Kidney (tissue), 14 donors: ENCODE results near the gene WDR26. TPM values are rescaled to one million over a fixed set of nuclear protein-coding genes. Genes with fewer than 3 reads are reported as not detected.
A peak's percentile ranks its signal among the peaks of the same experiment; 100 is the strongest.

Source experiments
- DNase-seq, 5 donors: peaks; one replicate each; pipeline ENCODE4 v3.0.0-alpha.2; 2013 to 2020
- FAIRE-seq: peaks from 2 replicates; lab custom pipeline; 2012; peaks lifted over from hg19 to GRCh38; lab: Jason Lieb, UNC
- H3K27ac ChIP-seq, 2 donors: one replicate each; pipeline ENCODE4 v1.7.0; 2013; ENCODE audit warnings: low read depth in 2 of 2, low read length in 2 of 2, inconsistent platforms in 1 of 2
- H3K27me3 ChIP-seq: one replicate; pipeline ENCODE4 v1.7.1; 2013; ENCODE audit warnings: low read length, inconsistent platforms; ENCODE audit not compliant: control insufficient read depth, insufficient read depth
- H3K36me3 ChIP-seq, 3 donors: one replicate each; pipeline versions ENCODE4 v1.7.0 to v1.7.1; 2013; ENCODE audit warnings: low read length in 3 of 3, control low read depth in 1 of 3, inconsistent platforms in 1 of 3; ENCODE audit not compliant: insufficient read depth in 3 of 3, control insufficient read depth in 2 of 3
- H3K4me1 ChIP-seq, 3 donors: one replicate each; pipeline versions ENCODE4 v1.7.0 to v1.7.1; 2013; ENCODE audit warnings: low read length in 3 of 3, inconsistent platforms in 1 of 3, low read depth in 1 of 3; ENCODE audit not compliant: control insufficient read depth in 2 of 3, insufficient read depth in 2 of 3
- H3K4me3 ChIP-seq, 3 donors: one replicate each; pipeline versions ENCODE4 v1.7.0 to v1.8.1; 2013; ENCODE audit warnings: low read length in 3 of 3, control low read depth in 1 of 3, inconsistent platforms in 1 of 3
- H3K9ac ChIP-seq, 3 donors: one replicate each; pipeline versions ENCODE4 v1.7.0 to v1.7.1; 2013; ENCODE audit warnings: low read length in 3 of 3, control low read depth in 1 of 3, inconsistent platforms in 1 of 3
- H3K9me3 ChIP-seq, 3 donors: one replicate each; pipeline versions ENCODE4 v1.7.0 to v1.7.1; 2013; ENCODE audit warnings: low read length in 3 of 3, control low read depth in 1 of 3, inconsistent platforms in 1 of 3; ENCODE audit not compliant: control insufficient read depth in 2 of 3, insufficient read depth in 1 of 3
- intact Hi-C: fragments of 100-400 bp; cut with DNase I; formaldehyde crosslinking; loops from one replicate; pipeline ENCODE4 v1.11.1; 2022
- polyA plus RNA-seq: library from polyadenylated mRNA; stranded (reverse); fragments of 350-450 nt; fragmentation: Illumina TruSeq; extraction: RNeasy Lipid Tissue Mini Kit (QIAGEN cat#74804); gene quantifications from one replicate; pipeline ENCODE4 v1.2.3, GENCODE V29; 2014; ENCODE audit warnings: low read depth, low replicate concordance; ENCODE audit not compliant: insufficient read depth
- total RNA-seq: library from RNA; stranded (reverse); fragmentation: NEBNext Ultra II Directional; extraction: Animal tissue kit (Norgen Biotek cat#: 25700); gene quantifications from one replicate; pipeline ENCODE4 v1.2.1, GENCODE V29; 2021
- TF ChIP-seq, protein P1 (sequence below): IDR thresholded peaks from 3 replicates; pipeline ENCODE4 v1.5.1; 2012; ENCODE audit warnings: mild to moderate bottlenecking, moderate library complexity, borderline replicate concordance; ENCODE audit not compliant: insufficient read depth; ENCODE audit errors: extremely low read depth
- donor health status: control.
- donor health status: control.
- donor health status: control.
- donor health status: control.
- donor health status: control.
- donor health status: DM: yes; HTN: yes; CAD: no.
- donor health status: Normal renal cell carcinoma (clear cell type).

Gene WDR26
- total and polyA plus RNA-seq, 2 donors from 2014 or later, result 23.9 to 77.5 TPM

DNA sequence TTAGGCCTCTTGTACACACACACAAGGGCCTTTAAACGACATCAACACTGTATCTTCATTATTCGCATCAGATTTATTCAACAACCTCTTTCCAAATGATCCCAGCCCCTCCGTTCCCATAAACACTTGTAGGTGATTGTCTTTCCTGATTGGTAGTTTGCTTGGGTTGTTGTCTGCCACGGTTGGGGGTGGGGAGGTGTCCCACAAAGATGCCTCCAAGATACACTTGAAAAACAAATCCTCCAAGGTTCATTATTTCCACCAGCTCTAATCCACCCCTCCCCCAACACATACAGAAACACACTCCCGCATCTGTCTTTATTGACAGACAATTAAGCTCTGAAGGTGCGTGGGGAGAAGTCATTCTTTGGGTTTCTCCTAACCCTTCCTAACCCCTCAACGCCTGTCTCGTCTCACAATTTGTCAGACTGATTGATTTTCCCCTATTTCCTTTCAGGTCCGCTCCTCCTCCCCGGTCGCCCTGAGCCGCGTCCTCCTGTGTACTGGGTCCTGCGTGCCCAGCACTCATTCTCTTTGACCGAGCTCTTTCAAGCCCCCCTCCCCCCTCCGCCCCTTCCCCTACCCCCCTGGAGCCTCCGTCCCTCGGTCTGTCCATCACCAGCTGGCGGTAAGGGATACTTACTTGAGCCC is 1.4 kb downstream of the WDR26 start:
- Histone ChIP-seq H3K4me3 (peak overlapping the region; percentile 65 to 90 (median 77)), H3K36me3 (peaks cover 0 to 5% (median 0%) of the 10 kb centered on the region in 3 donors), H3K4me1 (peaks cover 4 to 22% (median 17%) of the 10 kb centered on the region in 3 donors), H3K9me3 (no peaks in the 10 kb centered on the region), H3K9ac (peak overlapping the region; percentile 44 to 88 (median 76)), H3K27me3 (no peaks in the 10 kb centered on the region), H3K27ac (peak overlapping the region; percentile 96 to 98)
- FAIRE-seq (no peak), DNase-seq (peak; percentile 21 to 76 (median 37))
- TF ChIP-seq, protein P1, sequence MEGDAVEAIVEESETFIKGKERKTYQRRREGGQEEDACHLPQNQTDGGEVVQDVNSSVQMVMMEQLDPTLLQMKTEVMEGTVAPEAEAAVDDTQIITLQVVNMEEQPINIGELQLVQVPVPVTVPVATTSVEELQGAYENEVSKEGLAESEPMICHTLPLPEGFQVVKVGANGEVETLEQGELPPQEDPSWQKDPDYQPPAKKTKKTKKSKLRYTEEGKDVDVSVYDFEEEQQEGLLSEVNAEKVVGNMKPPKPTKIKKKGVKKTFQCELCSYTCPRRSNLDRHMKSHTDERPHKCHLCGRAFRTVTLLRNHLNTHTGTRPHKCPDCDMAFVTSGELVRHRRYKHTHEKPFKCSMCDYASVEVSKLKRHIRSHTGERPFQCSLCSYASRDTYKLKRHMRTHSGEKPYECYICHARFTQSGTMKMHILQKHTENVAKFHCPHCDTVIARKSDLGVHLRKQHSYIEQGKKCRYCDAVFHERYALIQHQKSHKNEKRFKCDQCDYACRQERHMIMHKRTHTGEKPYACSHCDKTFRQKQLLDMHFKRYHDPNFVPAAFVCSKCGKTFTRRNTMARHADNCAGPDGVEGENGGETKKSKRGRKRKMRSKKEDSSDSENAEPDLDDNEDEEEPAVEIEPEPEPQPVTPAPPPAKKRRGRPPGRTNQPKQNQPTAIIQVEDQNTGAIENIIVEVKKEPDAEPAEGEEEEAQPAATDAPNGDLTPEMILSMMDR, result no peak
- intact Hi-C loops, result no loop called here

DNA sequence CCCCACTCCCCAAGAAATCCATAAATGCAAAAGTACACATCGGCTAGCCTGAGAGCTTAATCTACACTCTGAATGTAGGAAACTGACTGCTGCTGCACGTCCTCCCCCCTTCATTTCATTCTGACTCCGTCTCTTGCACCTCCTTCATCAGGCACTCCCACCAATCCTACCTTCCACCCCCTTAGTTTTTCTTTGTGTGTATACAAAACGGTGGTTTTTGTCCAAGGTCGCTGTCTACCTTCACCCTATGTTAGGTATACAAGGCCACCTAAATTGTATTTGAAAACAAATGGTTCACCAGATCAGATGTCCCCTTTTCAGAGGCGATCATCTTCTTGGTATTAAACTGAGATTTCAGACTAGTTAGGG is 1.9 kb downstream of the WDR26 start:
- H3K27ac ChIP-seq, result peak overlapping the region; percentile 96 to 98
- H3K4me1 ChIP-seq, result peaks cover 4 to 22% (median 17%) of the 10 kb centered on the region in 3 donors
- H3K27me3 ChIP-seq, result no peaks in the 10 kb centered on the region
- peaks cover 0 to 5% (median 0%) of the 10 kb centered on the region in 3 donors for H3K36me3 ChIP-seq
- FAIRE-seq (no peak), DNase-seq (peak in 2 of 5 donors; percentile 19 to 32)
- no peaks in the 10 kb centered on the region for H3K9me3 ChIP-seq
- intact Hi-C loops, result no loop called here
- H3K4me3 ChIP-seq, result peak overlapping the region; percentile 65 to 90 (median 77)
- TF ChIP-seq, protein P1, result no peak
- peak overlapping the region; percentile 44 to 88 (median 67) for H3K9ac ChIP-seq

DNA sequence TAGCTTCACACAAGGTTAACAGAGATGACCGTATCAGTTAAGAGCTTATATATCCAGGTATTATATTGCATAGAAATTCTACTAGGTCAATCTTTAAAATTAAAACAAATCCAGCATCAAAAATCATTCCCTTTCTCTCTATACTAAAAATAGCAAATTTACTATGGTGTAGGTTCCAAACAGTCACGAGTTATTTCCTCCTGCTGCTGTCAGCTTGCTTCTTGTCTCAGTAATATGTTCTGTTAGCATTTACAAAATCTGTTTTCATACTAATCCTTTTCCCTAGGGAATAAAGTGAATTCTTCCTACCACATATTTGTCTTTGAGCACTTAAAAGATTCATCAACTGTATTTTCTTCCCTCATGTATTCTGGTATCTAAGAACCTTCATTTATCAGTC is 2.5 kb downstream of the WDR26 start:
- H3K27me3 ChIP-seq, result no peaks in the 10 kb centered on the region
- H3K9ac ChIP-seq, result peak overlapping the region in 2 of 3 donors; percentile 44 to 88
- TF ChIP-seq, protein P1, result no peak
- DNase-seq (peak in 1 of 5 donors; percentile 16), FAIRE-seq (no peak)
- H3K9me3 ChIP-seq, result no peaks in the 10 kb centered on the region
- peaks cover 4 to 22% (median 17%) of the 10 kb centered on the region in 3 donors for H3K4me1 ChIP-seq
- H3K4me3 ChIP-seq, result peak overlapping the region; percentile 65 to 90 (median 77)
- intact Hi-C loops, result no loop called here
- H3K36me3 ChIP-seq, result peaks cover 0 to 5% (median 0%) of the 10 kb centered on the region in 3 donors
- H3K27ac ChIP-seq, result peak overlapping the region; percentile 5 to 96
